Articular chondrocyte of knee joint (primary cell): ENCODE data around the gene XCL2. TPM values are rescaled to one million over a fixed set of nuclear protein-coding genes. Genes with fewer than 3 reads are reported as not detected.

Source experiments
- total RNA-seq: library from RNA; depleted of rRNA; stranded (reverse); fragments of >200 nt; gene quantifications from 2 replicates; pipeline ENCODE4 v1.2.3, GENCODE V29; 2012

XCL2 gene
- not detected in 2 replicates for total RNA-seq

GRCh38 chr1:168543840-168544498 lies at the start of gene XCL2:
Gene XCL2 (minus strand): TSS chr1:168543997. CDS start chr1:168543964, 33 bp downstream.

GRCh38 chr1:168576245-168576688 lies 32.5 kb upstream of the XCL2 start, which contains the start of gene XCL1:
Gene XCL1 (plus strand): TSS chr1:168576605. CDS start chr1:168576638, 33 bp downstream.

Other genes starting within 250 kb of the XCL2 start
- not detected in 2 replicates for gene XCL1, start 32.6 kb upstream of the XCL2 start, total RNA-seq
- 5.6 and 7.6 TPM in 2 replicates for gene DPT, start 185.2 kb upstream of the XCL2 start, total RNA-seq